KOPT-K1 (cell line): Measurements from ENCODE around the gene ETNPPL.

Source experiments
- H3K27ac ChIP-seq: fragments of 200-600 bp; sonication (generic); 2 replicates; pipeline ENCODE4 v1.5.1; 2016; ENCODE audit warnings: antibody characterized with exemption, mild to moderate bottlenecking, low read depth, low read length; ENCODE audit not compliant: poor library complexity, severe bottlenecking
- H3K36me3 ChIP-seq: fragments of 200-600 bp; sonication (generic); 2 replicates; pipeline ENCODE4 v1.5.1; 2017; ENCODE audit warnings: antibody characterized with exemption, mild to moderate bottlenecking, low read length, moderate library complexity; ENCODE audit not compliant: insufficient read depth
- H3K9me3 ChIP-seq: fragments of 200-600 bp; sonication (generic); 2 replicates; pipeline ENCODE4 v1.5.1; 2017; ENCODE audit warnings: antibody characterized with exemption, low read length, mild to moderate bottlenecking; ENCODE audit not compliant: insufficient read depth, poor library complexity, severe bottlenecking

ETNPPL gene

DNA sequence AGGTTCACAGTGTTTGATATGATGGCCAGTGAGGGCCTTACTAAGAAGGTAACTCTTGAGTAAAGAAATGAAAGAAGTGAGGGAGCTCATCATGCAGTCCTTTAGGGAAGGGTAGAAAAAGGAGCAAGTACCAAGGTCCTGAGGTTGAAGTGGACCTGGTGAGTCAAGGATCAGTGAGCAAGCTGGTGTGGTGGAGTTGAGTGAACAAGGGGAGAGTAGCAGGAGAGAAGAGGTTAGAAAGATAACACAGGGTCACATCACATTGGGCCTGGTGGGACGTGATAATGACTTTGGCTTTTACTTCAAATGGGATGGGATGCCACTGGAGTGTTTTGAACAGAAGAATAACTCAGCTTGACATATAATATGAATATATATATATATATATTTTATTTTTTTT lies 67.8 kb downstream of the ETNPPL start:
- no peaks in the 10 kb centered on the region for H3K36me3 ChIP-seq

GRCh38 chr4:108694423-108694822 lies 68.4 kb downstream of the ETNPPL start:
- H3K9me3 ChIP-seq: no peaks in the 10 kb centered on the region

More for the DNA sequence above, 67.8 kb downstream of the ETNPPL start:
- no peaks in the 10 kb centered on the region for H3K9me3 ChIP-seq
- no peak overlapping the region for H3K27ac ChIP-seq

DNA sequence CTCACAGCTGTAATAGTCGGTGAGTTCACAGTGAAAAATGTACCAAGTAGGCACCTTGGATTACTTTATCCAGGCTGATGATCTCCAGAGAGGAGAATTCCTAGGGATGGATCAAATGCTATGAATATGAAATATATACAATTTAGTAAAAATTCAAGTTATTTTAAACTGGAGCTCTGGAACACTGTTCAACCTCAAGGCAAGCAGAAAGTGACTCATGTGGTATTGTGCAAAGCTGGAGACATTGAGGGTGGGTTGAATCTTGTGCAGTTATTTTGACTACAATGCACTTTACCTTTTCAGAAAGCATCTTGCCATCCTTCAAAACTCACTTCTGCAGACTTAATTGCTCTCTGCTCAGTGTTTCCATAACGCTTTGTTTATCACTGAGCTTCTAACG lies 69.0 kb downstream of the ETNPPL start:
- no peak overlapping the region for H3K27ac ChIP-seq
- H3K36me3 ChIP-seq: no peaks in the 10 kb centered on the region

More at GRCh38 chr4:108694423-108694822, 68.4 kb downstream of the ETNPPL start:
- H3K36me3 ChIP-seq: no peaks in the 10 kb centered on the region
- H3K27ac ChIP-seq: no peak overlapping the region

DNA sequence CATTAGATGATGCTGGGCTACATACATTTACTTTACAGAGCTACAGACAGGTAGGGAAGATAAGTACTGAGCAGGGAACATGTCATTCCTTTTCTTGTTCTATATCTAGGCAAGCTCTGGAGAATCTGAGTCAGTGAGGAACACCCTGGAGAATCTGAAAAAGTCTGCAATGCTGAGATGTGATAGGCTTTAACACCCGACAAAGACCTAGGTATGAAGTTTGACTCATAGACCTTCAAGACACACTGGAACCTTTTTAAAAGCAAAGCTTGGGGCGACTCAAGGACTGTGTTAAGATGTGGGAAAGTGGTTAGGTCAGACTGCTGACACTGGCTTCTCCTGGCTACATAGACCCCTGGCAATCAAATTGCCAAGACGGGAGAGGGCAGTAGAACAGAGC lies 69.6 kb downstream of the ETNPPL start:
- H3K27ac ChIP-seq: no peak overlapping the region
- no peaks in the 10 kb centered on the region for H3K9me3 ChIP-seq
- H3K36me3 ChIP-seq: no peaks in the 10 kb centered on the region

More for the DNA sequence above, 69.0 kb downstream of the ETNPPL start:
- H3K9me3 ChIP-seq: no peaks in the 10 kb centered on the region
